CD14-positive monocyte (primary cell): ENCODE data around the gene HSPA8. TPM values are rescaled to one million over a fixed set of nuclear protein-coding genes. Genes with fewer than 3 reads are reported as not detected.

ENCODE experiments used
- DNase-seq, 3 donors: peaks; one replicate each; pipeline ENCODE4 v3.0.0-alpha.2; 2011 to 2022
- H2AFZ ChIP-seq: 2 replicates; pipeline ENCODE4 v1.6.0; 2012; ENCODE audit warnings: mild to moderate bottlenecking, low read depth, low read length, inconsistent platforms; ENCODE audit not compliant: insufficient read depth, poor library complexity, severe bottlenecking
- H3K27ac ChIP-seq, 2 donors: 1 replicate in 1 of 2; 2 replicates in 1 of 2; pipeline ENCODE4 v1.5.1; 2012 to 2013; ENCODE audit warnings: low read length in 2 of 2, control low read depth in 1 of 2, inconsistent platforms in 1 of 2, low read depth in 1 of 2, mild to moderate bottlenecking in 1 of 2
- H3K27me3 ChIP-seq, 2 donors: one replicate each; pipeline versions ENCODE4 v1.6.0 to v1.6.1; 2011 to 2013; ENCODE audit warnings: low read length in 2 of 2; ENCODE audit not compliant: control insufficient read depth in 2 of 2, insufficient read depth in 2 of 2
- H3K36me3 ChIP-seq, 2 donors: replicated peaks in 1 of 2; 1 replicate in 1 of 2; 2 replicates in 1 of 2; pipeline versions ENCODE4 v1.5.1 to v1.6.1; 2012 to 2013; ENCODE audit warnings: low read length in 2 of 2, control low read depth in 1 of 2, inconsistent platforms in 1 of 2, mild to moderate bottlenecking in 1 of 2; ENCODE audit not compliant: insufficient read depth in 2 of 2, control insufficient read depth in 1 of 2
- H3K4me1 ChIP-seq, 2 donors: 1 replicate in 1 of 2; 2 replicates in 1 of 2; pipeline versions ENCODE4 v1.5.1 to v1.6.1; 2012 to 2013; ENCODE audit warnings: low read length in 2 of 2, control low read depth in 1 of 2, inconsistent platforms in 1 of 2, mild to moderate bottlenecking in 1 of 2, moderate library complexity in 1 of 2; ENCODE audit not compliant: insufficient read depth in 2 of 2, control insufficient read depth in 1 of 2
- H3K4me2 ChIP-seq: replicated peaks from 2 replicates; pipeline ENCODE3; 2012; ENCODE audit warnings: low read length, moderate library complexity, mild to moderate bottlenecking; ENCODE audit not compliant: poor library complexity, severe bottlenecking; ENCODE audit errors: extremely low read depth
- H3K4me3 ChIP-seq, 3 experiments: fragments of 200-600 bp in 1 of 3; sonication (generic) in 1 of 3; replicated peaks in 1 of 3; 1 replicate in 2 of 3; 2 replicates in 1 of 3; pipeline ENCODE4 v1.5.1; 2011 to 2013; ENCODE audit warnings: low read length in 3 of 3, mild to moderate bottlenecking in 3 of 3, control low read depth in 2 of 3, low read depth in 2 of 3, inconsistent platforms in 1 of 3, moderate library complexity in 1 of 3
- H3K79me2 ChIP-seq: 2 replicates; pipeline ENCODE4 v1.6.0; 2012; ENCODE audit warnings: mild to moderate bottlenecking, control low read depth, inconsistent platforms, low read length, moderate library complexity; ENCODE audit not compliant: insufficient read depth
- H3K9ac ChIP-seq: 2 replicates; pipeline ENCODE4 v1.6.0; 2017; ENCODE audit warnings: low read length, mild to moderate bottlenecking; ENCODE audit not compliant: insufficient read depth, poor library complexity, severe bottlenecking
- H3K9me3 ChIP-seq, 2 donors: replicated peaks in 1 of 2; 1 replicate in 1 of 2; 2 replicates in 1 of 2; pipeline versions ENCODE4 v1.5.1 to v1.6.1; 2012 to 2013; ENCODE audit warnings: low read length in 2 of 2, control low read depth in 1 of 2; ENCODE audit not compliant: control insufficient read depth in 1 of 2, insufficient read depth in 1 of 2
- H4K20me1 ChIP-seq: 2 replicates; pipeline ENCODE4 v1.6.0; 2012; ENCODE audit warnings: mild to moderate bottlenecking, low read length, control low read depth, moderate library complexity; ENCODE audit not compliant: insufficient read depth
- H3K27ac Mint-ChIP-seq, 7 donors: one replicate each; pipeline ENCODE4 v1.8.0; 2020; ENCODE audit warnings: mild to moderate bottlenecking in 7 of 7, mixed read lengths in 7 of 7, moderate library complexity in 6 of 7, inconsistent platforms in 2 of 7
- H3K27me3 Mint-ChIP-seq, 3 donors: one replicate each; pipeline ENCODE4 v1.8.0; 2021 to 2022; ENCODE audit warnings: low read depth in 3 of 3, mild to moderate bottlenecking in 3 of 3, mixed read lengths in 3 of 3, moderate library complexity in 3 of 3, inconsistent platforms in 1 of 3
- H3K36me3 Mint-ChIP-seq, 2 donors: one replicate each; pipeline ENCODE4 v1.8.0; 2020; ENCODE audit warnings: mixed read lengths in 2 of 2, inconsistent platforms in 1 of 2, mild to moderate bottlenecking in 1 of 2
- H3K4me1 Mint-ChIP-seq: one replicate; pipeline ENCODE4 v1.8.0; 2020; ENCODE audit warnings: mild to moderate bottlenecking, mixed read lengths
- H3K4me3 Mint-ChIP-seq, 2 donors: one replicate each; pipeline ENCODE4 v1.8.0; 2020; ENCODE audit warnings: mild to moderate bottlenecking in 2 of 2, mixed read lengths in 2 of 2, moderate library complexity in 1 of 2
- H3K9me3 Mint-ChIP-seq, 7 donors: one replicate each; pipeline ENCODE4 v1.8.0; 2020 to 2022; ENCODE audit warnings: mixed read lengths in 7 of 7, mild to moderate bottlenecking in 6 of 7, moderate library complexity in 6 of 7, inconsistent platforms in 2 of 7
- WGBS: methylation state at CpG from one replicate; pipeline ENCODE4 v1.1.5; 2013; ENCODE audit warnings: missing lambda C conversion rate; ENCODE audit not compliant: insufficient coverage; 5-methylcytosine and 5-hydroxymethylcytosine counted together
- intact Hi-C, 2 donors: fragments of 100-400 bp; cut with micrococcal nuclease; formaldehyde crosslinking; loops; one replicate each; pipeline versions ENCODE4 v1.15.0 to v1.15.1; 2023
- polyA plus RNA-seq, 3 donors: library from polyadenylated mRNA; depleted of rRNA in 1 of 3; unstranded in 2 of 3; stranded (reverse) in 1 of 3; fragments of 300-500 nt in 2 of 3; fragments of >200 nt in 1 of 3; fragmentation: Illumina TruSeq in 2 of 3; gene quantifications; 1 replicate in 2 of 3; 2 replicates in 1 of 3; pipeline ENCODE4 v1.2.3, GENCODE V29; 2012 to 2021
- TF ChIP-seq, protein P1 (sequence below): fragments of 200-600 bp; IDR thresholded peaks from one replicate; pipeline ENCODE4 v1.8.0; 2022; ENCODE audit warnings: antibody characterized with exemption, mild to moderate bottlenecking

The HSPA8 gene
- polyA plus RNA-seq, 3 donors = 399 to 531 (median 511) TPM

DNA sequence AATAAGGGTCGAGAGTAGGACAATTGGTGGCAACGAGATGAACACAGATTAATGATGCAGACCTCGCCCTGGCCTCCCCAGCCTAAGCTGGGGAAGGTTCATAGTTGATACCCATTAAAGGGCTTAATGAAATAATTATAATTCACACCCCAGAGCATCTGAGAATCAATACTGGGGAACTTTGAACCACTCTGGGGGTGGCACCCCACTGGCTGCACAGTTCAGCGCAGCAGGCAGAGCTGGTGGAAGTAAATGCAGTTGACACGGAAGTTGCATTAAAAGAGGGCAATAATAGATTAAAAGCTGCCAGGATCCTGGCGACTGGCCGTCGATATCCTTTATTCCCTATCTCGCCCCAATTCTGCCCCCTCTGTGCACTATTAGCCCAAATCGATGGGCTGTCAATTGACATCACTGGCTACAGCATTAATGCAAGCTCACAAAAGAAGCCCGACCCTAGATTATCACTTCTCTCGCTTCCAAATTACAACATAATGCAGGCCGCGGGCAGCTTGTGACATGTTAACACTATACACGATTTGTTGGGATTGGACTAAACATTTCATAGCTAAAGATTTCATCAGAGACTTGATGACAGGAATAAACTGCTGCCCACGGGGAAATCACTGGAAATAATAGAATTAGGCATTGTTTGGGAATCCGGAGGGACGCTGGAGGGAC, 14.5 kb downstream of the HSPA8 start:
- no peak overlapping the region for H3K27ac Mint-ChIP-seq
- intact Hi-C loops = no loop called here
- 86% methylated on average over 9 of the region's 18 CpGs for WGBS
- no peak overlapping the region for H3K4me3 ChIP-seq
- H3K36me3 ChIP-seq = peaks cover 0 to 2% of the 10 kb centered on the region in 2 donors
- TF ChIP-seq, protein P1, sequence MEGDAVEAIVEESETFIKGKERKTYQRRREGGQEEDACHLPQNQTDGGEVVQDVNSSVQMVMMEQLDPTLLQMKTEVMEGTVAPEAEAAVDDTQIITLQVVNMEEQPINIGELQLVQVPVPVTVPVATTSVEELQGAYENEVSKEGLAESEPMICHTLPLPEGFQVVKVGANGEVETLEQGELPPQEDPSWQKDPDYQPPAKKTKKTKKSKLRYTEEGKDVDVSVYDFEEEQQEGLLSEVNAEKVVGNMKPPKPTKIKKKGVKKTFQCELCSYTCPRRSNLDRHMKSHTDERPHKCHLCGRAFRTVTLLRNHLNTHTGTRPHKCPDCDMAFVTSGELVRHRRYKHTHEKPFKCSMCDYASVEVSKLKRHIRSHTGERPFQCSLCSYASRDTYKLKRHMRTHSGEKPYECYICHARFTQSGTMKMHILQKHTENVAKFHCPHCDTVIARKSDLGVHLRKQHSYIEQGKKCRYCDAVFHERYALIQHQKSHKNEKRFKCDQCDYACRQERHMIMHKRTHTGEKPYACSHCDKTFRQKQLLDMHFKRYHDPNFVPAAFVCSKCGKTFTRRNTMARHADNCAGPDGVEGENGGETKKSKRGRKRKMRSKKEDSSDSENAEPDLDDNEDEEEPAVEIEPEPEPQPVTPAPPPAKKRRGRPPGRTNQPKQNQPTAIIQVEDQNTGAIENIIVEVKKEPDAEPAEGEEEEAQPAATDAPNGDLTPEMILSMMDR = no peak
- H4K20me1 ChIP-seq = no peaks in the 10 kb centered on the region
- no peaks in the 10 kb centered on the region for H3K4me1 Mint-ChIP-seq
- no peaks in the 10 kb centered on the region for H3K9me3 Mint-ChIP-seq
- peaks cover 0 to 4% (median 1%) of the 10 kb centered on the region in 3 donors for H3K27me3 Mint-ChIP-seq
- H3K4me3 Mint-ChIP-seq = no peak overlapping the region
- no peaks in the 10 kb centered on the region for H3K9me3 ChIP-seq
- no peak overlapping the region for H3K9ac ChIP-seq
- no peak for DNase-seq
- H3K4me1 ChIP-seq = no peaks in the 10 kb centered on the region
- no peaks in the 10 kb centered on the region for H3K79me2 ChIP-seq
- no peak overlapping the region for H3K27ac ChIP-seq
- H3K36me3 Mint-ChIP-seq = peaks cover under 1 to 4% of the 10 kb centered on the region in 2 donors
- no peak overlapping the region for H3K4me2 ChIP-seq
- no peak overlapping the region for H2AFZ ChIP-seq
- no peaks in the 10 kb centered on the region for H3K27me3 ChIP-seq

DNA sequence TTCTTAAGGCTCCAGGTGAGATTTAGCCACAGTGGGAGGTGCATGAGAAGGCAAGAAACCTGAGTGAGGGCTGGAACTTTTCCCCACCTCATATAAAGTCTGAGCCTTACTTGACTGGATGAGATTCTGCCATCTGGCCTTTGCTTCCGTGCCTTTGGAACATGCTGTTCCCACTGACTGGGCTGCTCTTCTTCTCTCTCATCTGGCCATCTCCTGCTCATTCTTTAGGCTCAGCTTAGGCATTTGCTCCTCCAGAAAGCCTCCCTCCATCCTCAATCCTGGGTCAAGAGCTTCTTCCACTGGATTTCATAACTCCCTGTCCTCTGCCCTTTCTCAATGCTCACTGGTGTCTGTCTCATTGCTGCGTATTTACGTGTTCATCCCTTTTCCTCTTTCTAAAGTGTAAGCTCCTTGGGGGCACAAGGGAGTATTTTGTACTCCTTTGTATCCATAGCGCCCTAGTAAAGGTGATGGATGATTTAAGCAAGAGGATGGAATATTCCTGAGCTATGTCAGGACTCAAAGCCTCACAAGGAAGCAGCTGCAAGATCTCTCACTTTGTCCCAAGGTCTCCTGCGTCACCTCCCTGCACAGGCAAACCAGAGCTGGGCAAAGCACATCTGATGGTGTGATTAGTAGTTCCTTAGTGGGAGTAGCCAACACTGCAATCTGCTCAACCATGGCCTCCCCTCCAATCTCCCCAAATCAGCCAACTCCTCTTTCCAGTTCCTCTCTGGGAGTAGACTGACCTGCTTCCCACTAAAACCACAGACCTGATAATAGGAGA, 15.3 kb downstream of the HSPA8 start:
- Mint-ChIP-seq H3K27me3 (peaks cover 0 to 4% (median 3%) of the 10 kb centered on the region in 3 donors), H3K36me3 (peaks cover 0 to 4% of the 10 kb centered on the region in 2 donors), H3K27ac (peak overlapping the region in 1 of 7 donors; percentile 59), H3K4me1 (no peaks in the 10 kb centered on the region), H3K9me3 (peaks cover 0 to 2% (median 0%) of the 10 kb centered on the region in 7 donors), H3K4me3 (no peak overlapping the region)
- Histone ChIP-seq H3K9ac (no peak overlapping the region), H3K4me1 (no peaks in the 10 kb centered on the region), H2AFZ (no peak overlapping the region), H3K36me3 (no peaks in the 10 kb centered on the region), H3K27ac (no peak overlapping the region), H3K79me2 (no peaks in the 10 kb centered on the region), H3K27me3 (no peaks in the 10 kb centered on the region), H3K9me3 (no peaks in the 10 kb centered on the region), H3K4me3 (no peak overlapping the region), H4K20me1 (no peaks in the 10 kb centered on the region), H3K4me2 (no peak overlapping the region)
- intact Hi-C loops = no loop called here
- 89% methylated on average over 1 of the region's 5 CpGs for WGBS
- DNase-seq = no peak
- TF ChIP-seq, protein P1 = no peak
